H1 (cell line): Measurements from ENCODE around the gene CSNK1G2. TPM values are rescaled to one million over a fixed set of nuclear protein-coding genes. Genes with fewer than 3 reads are reported as not detected.

Source experiments
- SRF ChIP-seq: IDR thresholded peaks from 2 replicates; pipeline ENCODE4 v1.6.1; 2011; ENCODE audit warnings: mild to moderate bottlenecking, low read depth, low read length, moderate library complexity
- polyA plus RNA-seq, 7 experiments: library from polyadenylated mRNA; depleted of rRNA in 3 of 7; stranded (reverse) in 5 of 7; unstranded in 2 of 7; fragments of >200 nt in 5 of 7; fragments of 200-250 nt in 2 of 7; gene quantifications; 1 replicate in 5 of 7; 2 replicates in 1 of 7; 4 replicates in 1 of 7; pipeline versions ENCODE4 v1.2.1 to v1.2.3, GENCODE V29; 2011 to 2013; ENCODE audit warnings: missing spikeins in 2 of 7, mixed read lengths in 2 of 7
- total RNA-seq: library from RNA; stranded (reverse); fragmentation: NEBNext Ultra II Directional; extraction: Animal tissue kit (Norgen Biotek cat#: 25700); gene quantifications from 2 replicates; pipeline ENCODE4 v1.2.1, GENCODE V29; 2021

The CSNK1G2 gene
- total and polyA plus RNA-seq, 2 of the 8 experiments (the other 6 are each of a cell fraction or from before 2014, with no cell fraction given): 99.5 to 130 TPM

- no peak for TF ChIP-seq SRF
Observed at GRCh38 chr19:1992759-1993260, 51.8 kb downstream of the CSNK1G2 start (continued).
